Stimulated activated CD4-positive, alpha-beta T cell treated with anti-CD3 and anti-CD28 coated beads, Interleukin-4, amount 100 ng/mL, for 24 hours (primary cell): ENCODE measurements around the gene DDX46.
A peak's percentile ranks its signal among the peaks of the same experiment; 100 is the strongest.
"Not testable (repeated sequence)": the region's sequence is repeated elsewhere in the genome, so short reads cannot be mapped to it uniquely, and the experiment has no call there.

Source experiments
- DNase-seq: peaks from one replicate; pipeline ENCODE4 v3.0.0-alpha.2; 2020

DDX46 gene

DNA sequence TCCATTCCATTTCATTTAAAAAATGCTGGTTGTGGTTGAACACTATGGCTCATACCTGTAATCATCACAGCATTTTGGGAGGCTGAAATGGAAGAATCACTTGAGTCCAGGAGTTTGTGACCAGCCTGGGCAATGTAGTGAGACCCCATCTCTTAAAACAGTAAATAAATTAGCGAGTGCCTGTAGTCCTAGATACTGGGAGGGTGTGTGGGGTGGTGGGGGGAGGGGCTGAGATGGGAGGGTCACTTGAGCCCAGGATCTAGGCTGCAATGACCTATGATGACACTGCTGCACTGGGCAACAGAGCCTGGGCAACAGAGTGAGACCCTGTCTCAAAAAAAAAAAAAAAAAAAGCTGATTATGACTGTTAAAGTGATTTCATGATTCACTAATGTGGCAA lies 29.1 kb downstream of the DDX46 start:
- DNase-seq: no peak

DNA sequence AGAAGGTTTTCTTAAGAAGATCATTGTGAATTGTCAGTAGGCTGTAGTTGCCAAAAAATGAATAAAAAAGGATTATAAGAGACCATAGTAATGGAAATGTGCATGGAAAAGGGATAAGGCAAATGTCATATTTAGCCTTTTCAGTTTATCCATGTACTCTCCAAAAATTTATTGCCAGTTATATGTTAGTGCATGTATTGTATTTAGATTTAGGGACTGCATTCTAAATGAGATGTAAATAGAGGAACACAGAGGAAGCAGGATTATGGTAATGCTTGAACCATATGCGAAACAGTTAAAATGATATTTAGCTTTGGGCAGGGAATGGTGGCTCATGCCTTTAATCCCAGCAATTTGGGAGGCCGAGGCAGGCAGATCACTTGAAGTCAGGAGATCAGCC lies 33.0 kb downstream of the DDX46 start:
- DNase-seq: no peak

DNA sequence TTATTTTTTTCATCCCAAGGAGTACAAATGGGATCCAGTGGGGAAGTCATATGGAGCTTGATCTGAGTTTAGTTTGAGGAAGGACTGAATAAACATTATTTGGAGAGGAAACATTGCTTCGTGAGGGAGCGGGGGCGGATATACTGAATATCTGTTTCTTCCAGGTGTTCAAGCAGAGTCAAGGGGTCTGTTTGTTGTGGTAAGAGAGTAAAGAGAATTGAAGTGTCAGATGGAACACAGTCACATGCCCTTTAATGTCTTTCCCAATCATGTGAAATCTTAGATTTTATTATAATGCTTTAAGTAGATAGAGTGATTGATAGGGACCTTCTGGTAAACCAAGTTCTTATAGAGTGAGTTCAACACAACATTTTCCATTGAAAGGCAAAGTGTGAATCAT lies 33.7 kb downstream of the DDX46 start:
- DNase-seq: no peak

DNA sequence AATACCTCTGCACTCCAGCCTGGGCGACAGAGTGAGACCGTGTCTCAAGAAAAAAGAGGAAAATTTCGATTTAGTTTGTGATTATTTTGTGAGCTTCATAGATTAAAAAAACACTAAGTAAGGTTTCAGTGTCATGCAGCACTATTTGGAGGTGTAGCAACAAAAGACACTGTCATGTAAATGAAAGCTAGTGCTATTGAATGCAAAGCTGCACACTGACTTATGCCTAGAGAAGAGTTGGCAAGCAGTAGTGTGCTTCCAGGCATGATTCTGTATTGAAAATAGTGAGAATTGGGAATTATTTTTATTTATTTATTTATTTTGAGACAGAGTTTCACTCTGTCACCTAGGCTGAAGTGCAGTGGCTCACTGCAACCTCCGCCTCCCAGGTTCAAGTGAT lies 34.5 kb downstream of the DDX46 start:
- no peak for DNase-seq

DNA sequence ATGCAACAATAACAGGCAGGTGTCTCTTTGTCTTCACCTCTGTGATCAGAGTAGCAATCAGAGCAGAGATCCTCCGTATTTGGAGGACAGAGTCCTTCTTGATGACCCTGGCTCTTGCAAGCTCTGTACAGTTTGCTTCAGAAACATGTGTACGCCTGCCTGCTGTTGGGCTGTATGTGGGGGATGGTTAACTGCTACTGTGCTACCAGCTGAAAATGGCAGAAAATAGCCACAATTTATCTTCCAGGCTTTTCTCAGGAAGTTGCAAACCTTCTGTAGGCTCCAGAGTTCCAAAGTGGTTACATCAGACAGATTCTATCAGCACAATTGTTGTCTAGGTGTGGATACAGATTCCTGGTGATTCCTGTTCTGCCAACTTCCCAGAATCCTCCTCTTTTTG lies 35.5 kb downstream of the DDX46 start:
- no peak for DNase-seq

DNA sequence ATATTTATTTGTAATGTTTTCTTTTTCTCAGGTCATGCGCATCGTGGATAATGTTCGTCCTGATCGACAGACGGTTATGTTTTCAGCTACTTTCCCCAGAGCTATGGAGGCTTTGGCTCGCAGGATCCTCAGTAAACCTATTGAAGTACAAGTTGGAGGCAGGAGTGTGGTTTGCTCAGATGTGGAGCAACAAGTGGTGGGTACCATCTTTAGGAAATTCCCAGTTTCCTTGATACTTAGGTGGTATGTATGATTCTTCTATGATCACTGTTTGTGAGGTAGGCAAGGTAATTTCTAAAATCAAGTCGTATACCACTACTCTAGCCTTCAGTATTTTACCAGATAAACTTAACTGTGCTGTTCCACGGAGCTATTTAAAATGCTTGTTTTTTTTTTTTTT lies 36.2 kb downstream of the DDX46 start:
- no peak for DNase-seq

DNA sequence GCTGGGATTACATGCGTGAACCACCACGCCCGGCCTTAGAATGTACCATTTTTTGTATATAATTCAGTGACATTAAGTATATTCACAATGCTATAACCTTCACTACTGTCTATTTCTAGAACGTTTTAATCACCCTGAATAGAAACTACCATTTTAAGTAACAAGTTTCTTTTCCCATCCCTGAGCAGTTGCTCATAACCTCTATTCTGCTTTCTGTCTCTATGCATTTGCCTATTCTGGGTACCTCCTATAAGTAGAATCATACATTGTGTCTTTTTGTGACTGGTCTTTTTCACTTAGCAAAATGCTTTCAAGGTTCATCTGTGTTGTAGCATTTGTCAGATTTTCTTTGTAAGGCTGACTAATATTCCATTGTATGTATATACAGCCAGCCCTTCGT lies 39.9 kb downstream of the DDX46 start:
- no peak for DNase-seq

DNA sequence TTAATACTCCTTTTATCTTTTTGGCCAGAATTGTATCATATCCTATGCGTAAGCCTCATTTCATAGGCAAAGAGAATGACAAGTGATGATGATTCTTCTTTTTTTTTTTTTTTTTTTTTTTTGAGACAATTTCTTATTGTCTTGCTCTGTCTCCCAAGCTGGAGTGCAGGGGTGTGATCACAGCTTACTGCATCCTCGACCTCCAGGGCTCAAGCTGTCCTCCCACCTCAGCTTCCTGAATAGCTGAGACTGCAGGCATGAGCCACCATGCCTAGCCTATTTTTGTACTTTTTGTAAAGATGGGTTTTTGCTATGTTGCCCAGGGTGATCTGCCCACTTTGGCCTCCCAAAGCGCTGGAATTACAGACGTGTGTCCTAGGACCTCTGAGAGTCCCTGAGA lies 45.2 kb downstream of the DDX46 start:
- DNase-seq: no peak

DNA sequence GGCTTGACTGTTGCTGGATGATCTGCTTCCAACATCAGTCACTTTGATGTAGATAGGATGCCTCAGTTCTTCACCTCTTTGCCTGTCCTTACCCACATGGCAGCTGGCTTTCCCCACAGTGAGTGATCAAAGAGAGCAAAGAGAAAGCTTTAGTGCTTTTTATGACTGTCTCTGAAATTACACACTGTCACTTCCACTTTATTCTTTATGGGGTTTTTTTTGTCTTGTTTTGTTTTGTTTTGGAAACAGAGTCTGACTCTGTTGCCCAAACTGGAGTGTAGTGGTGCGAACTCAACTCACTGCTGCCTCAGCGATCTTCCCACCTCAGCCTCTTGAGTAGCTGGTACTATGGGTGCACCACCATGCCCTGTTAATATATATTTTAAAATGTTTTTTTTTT lies 54.8 kb downstream of the DDX46 start:
- no peak for DNase-seq

DNA sequence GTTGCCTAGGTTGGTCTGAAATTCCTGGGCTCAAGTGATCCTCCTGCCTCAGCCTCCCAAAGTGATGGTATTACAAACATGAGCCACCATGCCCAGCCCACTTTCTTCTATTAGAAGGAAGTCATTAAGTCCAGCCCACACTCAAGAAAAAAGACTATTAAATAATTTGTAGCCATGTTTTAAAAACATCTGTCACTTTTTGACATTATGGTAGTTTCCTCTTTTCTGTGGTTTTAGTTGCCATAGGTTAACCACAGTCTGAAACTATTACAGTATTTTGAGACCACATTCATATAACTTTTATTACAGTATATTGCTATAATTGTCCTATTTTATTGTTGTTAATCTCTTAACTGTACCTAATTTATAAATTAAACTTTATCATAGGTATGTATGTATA lies 55.2 kb downstream of the DDX46 start:
- DNase-seq: no peak

DNA sequence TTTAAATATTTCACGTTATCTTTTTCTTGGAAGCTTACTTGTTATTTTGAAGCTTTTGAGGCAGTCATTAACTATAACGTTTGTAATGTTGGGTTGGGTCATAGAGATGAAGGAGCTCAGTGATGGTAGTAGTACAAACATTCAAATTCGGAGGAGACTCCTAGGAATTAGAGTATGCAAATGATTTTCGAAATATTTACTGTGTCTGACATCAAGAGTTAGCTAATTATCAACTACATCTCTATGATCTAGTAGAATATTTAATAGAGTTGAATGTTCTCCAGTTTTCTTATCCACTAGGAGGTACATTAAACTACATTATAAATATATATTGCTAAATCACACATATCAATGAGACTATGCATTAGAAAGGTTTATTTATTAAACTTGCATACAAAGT lies 58.4 kb downstream of the DDX46 start:
- DNase-seq: no peak

DNA sequence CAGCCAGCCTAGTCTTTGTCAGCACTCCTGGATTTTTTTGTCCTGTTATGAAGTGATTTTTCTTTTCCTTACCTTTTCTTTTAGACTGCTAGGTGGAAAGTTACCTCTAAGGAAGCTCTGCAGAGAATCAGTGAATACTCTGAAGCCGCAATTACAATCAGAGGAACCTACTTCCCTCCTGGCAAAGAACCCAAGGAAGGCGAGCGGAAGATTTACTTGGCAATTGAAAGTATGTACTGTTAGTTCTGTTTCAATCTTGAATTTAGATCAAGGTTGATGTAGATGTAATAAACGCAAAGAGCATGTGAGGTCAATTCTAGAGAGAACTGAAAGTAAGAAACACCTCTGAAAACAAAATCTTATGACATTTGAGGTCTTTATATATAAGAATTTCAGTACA lies 60.2 kb downstream of the DDX46 start:
- no peak for DNase-seq

DNA sequence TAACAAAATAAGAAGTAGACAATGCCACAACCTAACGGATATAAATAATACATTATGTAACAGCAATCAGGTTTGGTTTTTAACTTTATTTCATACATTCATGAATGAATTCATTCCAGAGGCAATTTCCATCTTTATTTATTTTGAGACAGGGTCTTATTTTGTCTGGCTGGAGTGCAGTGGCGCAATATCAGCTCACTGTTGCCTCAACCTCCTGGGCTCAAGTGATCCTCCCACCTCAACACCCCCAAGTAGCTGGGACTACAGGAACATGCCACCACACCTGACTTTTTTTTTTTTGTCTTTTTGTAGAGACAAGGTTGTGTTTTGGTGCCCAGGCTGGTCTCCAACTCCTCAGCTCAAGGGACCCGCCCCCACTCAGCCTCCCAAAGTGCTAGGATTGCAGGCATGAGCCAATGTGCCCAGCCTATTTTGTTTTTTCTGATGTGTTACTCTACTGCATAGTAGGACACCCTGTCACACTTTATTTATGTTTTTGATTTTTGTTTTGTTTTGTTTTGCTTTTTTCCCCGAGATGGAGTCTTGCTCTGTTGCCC lies 60.9 kb downstream of the DDX46 start:
- no peak for DNase-seq

DNA sequence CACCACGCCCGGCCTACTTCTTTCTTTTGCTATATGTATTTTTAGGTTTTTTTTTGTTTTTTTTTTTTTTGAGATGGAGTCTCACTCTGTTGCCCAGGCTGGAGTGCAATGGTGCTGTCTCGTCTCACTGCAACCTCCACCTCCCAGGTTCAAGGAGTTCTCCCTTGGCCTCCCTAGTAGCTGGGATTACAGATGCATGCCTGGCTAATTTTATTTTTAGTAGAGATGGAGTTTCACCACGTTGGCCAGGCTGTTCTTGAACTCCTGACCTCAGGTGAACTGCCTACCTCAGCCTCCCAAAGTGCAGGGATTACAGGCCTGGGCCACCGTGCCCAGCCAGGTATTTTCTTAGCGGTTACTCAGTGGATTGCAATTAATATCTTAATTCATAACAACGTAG lies 63.3 kb downstream of the DDX46 start:
- no peak for DNase-seq

DNA sequence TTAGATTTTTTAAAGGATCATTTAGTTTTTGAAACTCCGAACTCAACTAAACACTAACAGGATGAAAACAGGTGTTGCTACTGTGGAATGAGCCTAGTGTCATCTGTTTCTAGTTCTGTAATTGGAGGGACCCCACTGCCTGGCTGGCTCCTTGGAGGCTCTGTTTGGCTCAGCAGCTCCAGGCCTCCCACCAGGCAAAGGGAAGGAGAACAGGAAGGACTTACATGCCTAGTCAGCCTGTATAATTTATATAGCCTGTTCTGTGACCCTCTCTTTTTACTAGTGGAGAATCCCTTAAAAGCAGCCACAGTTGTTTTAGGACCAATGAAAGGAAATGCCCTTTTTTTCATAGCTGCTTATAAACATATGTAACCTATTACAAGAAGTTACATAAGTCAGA lies 66.1 kb downstream of the DDX46 start:
- no peak for DNase-seq

DNA sequence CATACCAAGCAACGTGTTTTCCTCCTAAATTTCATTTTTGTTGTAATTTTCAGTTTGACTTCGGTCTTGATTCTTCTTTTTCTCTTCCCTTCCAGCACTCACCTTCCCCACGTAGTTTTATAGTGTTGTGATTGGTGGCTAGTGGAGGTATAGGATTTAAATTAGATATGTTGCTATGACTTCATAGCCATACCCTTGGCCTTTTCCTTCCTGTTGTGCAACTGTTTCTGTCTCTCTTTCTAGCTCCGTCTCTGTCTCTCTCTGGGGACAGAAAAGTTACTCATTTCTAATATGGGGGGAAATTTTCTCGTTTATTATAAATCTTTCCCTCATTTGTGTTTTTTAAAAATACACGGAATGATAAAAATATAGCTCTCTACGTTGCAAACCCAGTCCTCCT lies 66.6 kb downstream of the DDX46 start:
- no peak for DNase-seq

DNA sequence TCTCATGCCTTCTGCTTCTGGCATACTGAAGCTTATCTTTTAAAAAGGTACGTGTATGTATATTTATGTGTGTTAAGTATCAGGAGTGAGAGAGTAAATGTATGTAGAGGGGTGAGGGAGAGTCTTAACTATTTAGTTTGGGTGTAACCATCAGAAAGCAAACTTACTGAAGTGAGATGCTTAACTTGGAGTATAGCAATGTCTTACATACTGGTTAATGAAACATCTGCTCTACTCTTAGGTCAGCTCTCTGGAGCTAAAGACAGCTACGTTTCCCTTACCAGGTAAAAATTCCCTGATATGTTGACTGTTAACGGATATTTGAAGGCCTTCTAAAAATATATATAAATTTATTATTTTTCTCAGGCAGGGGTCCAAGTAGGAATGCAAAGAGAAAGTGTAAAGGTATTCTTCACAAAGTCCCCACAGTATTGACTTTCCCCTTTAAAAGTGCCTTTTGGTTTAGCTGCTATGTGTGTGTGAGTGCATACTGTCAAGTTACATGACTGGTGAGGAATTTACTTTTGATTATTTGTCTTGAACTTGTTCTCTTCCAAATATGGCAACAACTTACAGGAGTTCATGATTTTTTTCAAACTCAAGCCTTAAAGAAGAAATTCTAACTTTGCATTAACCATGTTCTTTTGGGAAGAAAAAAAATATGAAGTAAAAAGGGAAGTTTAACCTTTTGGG lies 74.9 kb downstream of the DDX46 start:
- no peak for DNase-seq

DNA sequence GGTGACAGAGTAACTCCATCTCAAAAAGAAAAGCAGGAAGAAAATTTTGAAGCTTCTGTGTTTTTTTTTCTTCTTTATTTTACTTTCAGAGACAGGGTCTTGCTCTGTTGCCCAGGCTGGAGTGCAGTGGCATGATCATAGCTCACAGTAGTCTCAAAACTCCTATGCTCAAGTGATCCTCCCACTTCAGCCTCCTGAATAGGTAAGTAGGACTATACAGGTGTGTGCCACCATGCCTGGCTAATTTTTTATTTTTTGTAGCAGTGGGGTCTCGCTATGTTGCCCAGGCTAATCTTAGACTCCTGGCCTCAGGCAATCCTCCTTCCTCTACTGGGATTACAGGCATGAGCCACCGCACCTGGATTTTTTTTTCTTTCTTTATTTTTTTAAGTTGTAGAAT lies 77.0 kb downstream of the DDX46 start:
- DNase-seq: no peak

DNA sequence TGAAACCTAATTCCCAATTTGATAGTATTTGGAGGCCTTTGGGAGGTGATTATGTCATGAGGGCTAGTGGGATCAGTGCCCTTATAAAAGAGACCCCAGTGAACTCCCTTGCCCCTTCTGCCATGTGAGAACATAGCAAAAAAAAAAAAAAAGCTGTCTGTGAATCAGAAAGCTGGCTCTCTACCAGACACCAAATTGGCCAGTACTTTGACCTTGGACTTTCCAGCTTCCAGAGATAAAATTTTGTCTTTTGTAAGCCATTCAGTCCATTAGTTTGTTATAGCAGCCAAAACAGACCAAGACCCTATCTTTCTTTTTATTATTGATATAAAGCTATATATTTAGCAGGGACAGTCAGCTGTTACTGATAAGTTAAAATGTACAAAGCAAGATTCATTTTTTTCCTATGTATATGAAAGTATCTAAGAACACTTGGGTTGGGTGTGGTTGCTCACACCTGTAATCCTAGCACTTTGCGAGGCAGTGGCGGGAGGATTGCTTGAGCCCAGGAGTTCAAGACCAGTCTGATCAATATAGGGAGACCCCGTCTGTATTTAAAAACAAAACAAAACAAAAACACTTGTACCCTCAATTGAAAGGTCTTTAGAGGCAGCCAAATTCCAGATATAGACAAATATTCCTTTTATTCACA lies 79.1 kb downstream of the DDX46 start:
- no peak for DNase-seq

DNA sequence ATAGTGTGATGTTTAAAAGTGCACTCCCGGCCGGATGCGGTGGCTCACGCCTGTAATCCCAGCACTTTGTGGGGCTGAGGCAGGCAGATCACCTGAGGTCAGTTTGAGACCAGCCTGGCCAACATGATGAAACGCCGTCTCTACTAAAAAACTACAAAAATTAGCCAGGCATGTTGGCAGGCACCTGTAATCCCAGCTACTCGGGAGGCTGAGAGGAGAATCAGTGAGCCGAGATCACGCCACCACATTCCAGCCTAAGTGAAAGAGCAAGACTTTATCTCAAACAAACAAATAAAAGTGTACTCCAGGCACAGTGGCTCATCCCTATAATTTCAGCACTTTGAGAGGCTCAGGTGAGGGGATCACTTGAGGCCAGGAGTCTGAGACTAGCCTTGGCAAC lies 79.8 kb downstream of the DDX46 start:
- not testable (repeated sequence) for DNase-seq

DNA sequence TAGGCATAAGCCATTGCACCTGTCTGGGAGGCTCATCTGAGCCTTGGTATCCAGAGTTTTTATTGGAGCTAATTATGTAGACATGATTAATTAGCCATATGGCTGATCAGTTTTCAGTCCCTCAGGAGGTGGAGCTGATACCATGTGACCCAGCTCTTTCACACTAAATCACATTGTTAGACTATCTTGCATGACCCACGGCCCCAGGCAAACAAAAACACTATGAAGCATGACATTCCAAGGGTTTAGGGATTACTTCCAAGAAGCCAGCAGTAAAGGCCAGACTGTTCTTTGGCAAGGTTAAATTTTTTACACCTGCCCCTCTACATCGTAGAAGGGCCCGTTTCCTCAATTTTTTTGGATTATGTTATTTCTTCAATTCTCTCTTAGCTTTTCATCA lies 82.2 kb downstream of the DDX46 start:
- DNase-seq: no peak

DNA sequence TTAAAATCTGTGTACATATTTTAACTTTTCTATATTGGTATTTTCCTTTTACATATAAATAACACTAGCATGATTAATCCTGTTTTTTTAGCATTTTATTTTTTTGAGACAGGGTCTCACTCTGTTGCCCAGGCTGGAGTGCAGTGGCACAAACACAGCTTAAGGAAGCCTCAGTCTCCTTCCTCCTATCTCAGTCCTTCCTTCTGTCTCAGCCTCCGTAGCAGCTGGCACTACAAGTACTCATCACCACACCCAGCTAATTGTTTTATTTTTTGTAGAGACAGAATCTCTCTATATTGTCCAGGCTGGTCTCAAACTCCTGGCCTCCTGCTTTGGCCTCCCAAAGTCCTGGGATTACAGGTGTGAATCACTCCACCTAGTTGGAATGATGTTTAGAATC lies 85.7 kb downstream of the DDX46 start:
- no peak for DNase-seq

DNA sequence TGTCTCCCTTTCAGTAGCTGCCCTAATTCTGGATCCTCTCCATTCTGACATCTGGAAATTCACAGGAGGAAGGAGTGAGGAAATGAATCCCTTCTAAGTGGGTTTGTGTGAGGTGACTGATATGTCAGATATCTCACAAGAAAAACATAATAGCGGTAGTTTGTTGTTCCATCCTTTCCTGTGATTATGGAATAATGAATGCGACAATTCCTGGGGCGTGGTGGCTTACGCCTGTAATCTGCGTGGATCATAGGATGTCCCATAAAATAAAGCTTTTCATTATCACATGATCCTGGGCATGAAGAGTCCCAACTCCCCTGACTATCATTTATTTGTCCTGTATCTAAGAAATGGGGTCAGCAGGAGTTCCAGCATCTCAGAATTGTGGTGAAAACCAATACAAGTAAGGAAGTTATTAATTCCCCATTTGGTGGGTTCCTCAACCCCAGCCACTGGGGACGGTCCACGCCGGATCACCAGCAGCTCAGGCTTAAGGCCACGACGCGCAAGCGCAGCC lies 86.8 kb downstream of the DDX46 start:
- DNase-seq: no peak

DNA sequence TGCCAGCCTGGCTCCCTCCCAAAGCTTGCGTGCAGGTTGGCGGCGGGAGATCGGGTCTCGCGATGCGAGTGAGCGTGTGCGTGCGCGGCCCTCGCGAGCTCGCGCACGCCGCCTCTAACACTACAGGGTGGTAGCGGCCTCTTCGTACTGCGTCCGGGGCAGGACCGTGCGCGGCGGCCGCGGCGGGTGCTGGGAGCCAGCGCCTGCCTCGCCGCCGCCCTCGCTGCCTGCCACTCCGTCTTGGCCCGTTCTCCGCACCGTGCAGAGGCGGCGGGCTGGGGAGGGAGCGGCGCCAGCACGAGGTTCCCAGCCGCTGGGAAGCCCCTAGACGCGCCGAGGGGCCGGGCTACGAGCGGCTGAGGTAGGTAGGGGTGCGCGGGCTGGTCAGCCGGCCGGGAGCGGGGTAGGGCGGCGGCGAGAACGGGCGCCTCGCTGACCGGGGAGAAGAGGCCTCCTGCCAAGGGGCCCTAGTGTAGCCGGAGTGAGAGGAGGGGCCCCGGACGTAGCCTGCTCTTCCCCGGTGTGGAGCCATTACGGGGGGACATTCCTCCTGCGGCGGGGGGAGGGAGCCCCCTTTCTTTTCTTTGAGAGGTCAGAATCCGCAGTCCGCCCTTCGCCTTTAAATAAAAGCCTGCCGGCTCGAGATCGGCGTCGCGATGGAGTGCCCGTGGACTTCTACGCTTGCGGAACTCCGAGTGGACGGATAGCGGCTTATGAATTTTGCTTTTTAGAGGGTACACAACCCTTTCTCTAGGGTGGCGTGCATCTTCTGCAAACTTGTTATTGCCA lies 87.5 kb downstream of the DDX46 start, which contains the start of gene C5orf24:
Gene C5orf24, plus strand, starts transcription at position 117 of the 789 bp plus-strand sequence. CDS start 8,933 bp downstream, outside the sequence.
- peak; percentile 93 for DNase-seq
